SU-DHL-6 (cell line): Measurements from ENCODE around the gene SALL1.

ENCODE experiments used
- EZH2phosphoT487 ChIP-seq: fragments of 200-600 bp; sonication (generic), shearing (Covaris generic); conservative IDR thresholded peaks from 2 replicates; pipeline ENCODE4 v1.6.1; 2018; ENCODE audit warnings: mild to moderate bottlenecking, antibody characterized with exemption, low read length, moderate library complexity, mixed read lengths
- TF ChIP-seq, protein P1 (sequence below): fragments of 200-600 bp; sonication (generic); IDR thresholded peaks from one replicate; pipeline ENCODE4 v1.5.1; 2017; ENCODE audit warnings: antibody characterized with exemption, mild to moderate bottlenecking, low read length, moderate library complexity; ENCODE audit not compliant: insufficient read depth, poor library complexity, severe bottlenecking

DNA sequence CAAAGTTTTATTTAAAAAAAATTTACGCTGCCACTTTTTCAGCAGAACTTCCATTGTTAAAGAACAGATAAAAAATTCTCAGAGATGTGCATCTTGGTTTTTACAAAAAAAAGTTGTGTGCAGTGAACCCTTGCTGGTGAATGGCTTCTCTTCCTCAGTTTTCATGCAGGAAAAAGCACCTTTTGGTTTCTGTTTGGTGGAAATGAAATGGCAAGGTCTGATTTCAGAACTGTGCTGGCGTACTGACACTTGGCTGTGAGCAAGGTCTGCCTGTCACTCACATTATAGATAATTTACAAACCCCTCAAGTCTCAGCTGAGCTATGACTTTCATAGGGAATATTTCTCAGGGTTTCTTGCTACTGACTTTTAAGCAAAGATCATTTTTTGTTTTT lies 5.7 kb upstream of the SALL1 start:
- TF ChIP-seq, protein P1, sequence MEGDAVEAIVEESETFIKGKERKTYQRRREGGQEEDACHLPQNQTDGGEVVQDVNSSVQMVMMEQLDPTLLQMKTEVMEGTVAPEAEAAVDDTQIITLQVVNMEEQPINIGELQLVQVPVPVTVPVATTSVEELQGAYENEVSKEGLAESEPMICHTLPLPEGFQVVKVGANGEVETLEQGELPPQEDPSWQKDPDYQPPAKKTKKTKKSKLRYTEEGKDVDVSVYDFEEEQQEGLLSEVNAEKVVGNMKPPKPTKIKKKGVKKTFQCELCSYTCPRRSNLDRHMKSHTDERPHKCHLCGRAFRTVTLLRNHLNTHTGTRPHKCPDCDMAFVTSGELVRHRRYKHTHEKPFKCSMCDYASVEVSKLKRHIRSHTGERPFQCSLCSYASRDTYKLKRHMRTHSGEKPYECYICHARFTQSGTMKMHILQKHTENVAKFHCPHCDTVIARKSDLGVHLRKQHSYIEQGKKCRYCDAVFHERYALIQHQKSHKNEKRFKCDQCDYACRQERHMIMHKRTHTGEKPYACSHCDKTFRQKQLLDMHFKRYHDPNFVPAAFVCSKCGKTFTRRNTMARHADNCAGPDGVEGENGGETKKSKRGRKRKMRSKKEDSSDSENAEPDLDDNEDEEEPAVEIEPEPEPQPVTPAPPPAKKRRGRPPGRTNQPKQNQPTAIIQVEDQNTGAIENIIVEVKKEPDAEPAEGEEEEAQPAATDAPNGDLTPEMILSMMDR = no peak
- no peak for TF ChIP-seq EZH2phosphoT487
